Kasumi-1 (cell line): ENCODE data around the gene XPNPEP2.
A peak's percentile ranks its signal among the peaks of the same experiment; 100 is the strongest.

Experiments used
- DNase-seq, 2 experiments: peaks; one replicate each; lab custom pipeline; 2025; lab: John Stamatoyannopoulos, UW

The XPNPEP2 gene

DNA sequence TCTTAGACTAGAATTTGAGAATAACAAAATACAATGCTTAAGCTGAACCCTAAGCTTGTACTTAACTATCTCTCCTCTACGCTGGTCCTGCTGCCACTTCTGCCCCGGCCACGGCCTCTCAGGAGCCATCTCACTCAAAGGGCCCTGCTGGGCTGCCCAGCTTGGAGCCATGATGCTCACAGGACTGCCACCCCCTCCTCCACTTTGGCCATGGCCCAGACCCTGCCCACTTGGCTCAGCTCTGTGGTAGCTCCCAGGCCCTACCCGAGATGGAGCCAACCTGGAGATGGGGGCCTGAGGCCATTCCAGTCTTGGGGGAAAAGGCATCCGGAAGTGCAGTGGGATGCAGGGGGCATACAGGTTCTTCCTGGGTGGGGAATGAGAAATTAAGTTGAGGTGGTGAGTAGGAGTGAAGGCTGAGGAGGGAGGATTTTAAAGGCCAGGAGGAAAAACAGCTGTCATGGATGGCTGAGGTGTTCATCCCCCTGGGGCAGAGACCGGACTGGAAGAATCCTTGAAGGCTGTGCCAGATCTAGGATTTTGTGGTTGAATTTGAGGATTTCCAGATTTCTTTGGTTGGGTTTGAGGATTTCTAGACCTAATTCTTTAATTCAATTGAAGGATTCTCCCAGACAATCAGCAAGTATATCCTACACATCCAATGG, 41.8 kb downstream of the XPNPEP2 start:
- no peak for DNase-seq

GRCh38 chrX:129781134-129781672, 42.4 kb downstream of the XPNPEP2 start:
- DNase-seq: peak; percentile 63 to 69

- no peak for DNase-seq
These were observed 43.1 kb downstream of the XPNPEP2 start for GRCh38 chrX:129781680-129782495.

GRCh38 chrX:129782706-129783105, 43.9 kb downstream of the XPNPEP2 start:
- DNase-seq: no peak

DNA sequence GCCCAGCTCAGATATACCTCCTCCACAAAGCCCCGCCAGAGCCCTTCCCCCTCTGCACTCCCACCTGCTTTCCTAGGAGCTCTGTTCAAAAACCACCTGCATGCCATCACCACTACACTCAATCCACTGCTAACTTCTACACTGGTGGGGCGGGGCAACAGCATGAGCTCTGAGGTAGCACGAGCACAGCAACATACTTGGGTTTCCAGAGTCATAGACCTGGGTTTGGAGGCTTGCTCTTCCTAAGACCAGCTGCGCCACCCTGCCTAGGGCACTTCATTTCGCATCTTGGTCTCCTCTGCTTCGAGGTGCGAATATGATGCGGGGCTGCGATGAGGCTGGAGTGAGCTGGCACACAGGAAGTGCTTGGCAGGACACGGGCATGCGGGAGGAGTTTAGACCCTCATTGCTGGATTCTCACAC, 44.5 kb downstream of the XPNPEP2 start:
- no peak for DNase-seq

GRCh38 chrX:129784371-129784770, 45.6 kb downstream of the XPNPEP2 start:
- no peak for DNase-seq

DNA sequence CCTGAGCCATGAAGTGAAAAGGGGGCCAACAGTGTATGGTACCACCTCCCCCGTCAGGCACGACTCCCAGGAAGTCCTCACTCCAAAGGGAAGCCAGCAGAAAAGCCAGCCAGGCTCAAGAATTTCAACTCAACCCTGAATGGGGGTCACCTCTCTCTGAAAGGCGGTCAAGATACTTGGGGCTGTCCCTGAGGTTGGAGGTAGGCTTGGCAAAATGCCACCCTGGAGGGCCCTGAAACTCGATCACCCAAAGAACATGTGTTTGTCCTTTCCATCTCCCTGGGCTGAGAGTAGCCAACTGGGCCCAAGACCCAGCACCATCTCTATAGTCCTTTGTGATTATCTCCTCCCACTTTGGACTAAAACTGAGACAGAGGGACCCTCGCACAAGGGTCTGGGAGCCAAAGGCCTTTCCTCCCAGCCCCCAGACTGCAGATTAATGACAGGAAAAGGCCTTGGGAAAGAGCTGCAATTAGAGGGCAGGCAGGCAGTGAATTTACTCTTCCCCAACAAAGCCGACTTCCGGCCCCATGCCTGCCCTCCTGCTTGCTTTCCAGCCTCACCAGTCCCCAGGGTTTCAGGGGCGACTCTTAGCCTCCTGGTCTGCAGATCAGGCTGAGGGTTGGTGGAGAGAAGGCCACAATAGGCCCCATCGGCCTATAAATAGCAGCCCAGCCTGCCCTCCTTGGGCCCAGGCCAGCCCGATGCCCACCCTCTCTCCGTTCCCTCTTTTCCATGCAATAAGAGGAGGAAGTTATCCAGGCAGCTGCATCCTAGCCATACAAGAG, 46.6 kb downstream of the XPNPEP2 start:
- no peak for DNase-seq

DNA sequence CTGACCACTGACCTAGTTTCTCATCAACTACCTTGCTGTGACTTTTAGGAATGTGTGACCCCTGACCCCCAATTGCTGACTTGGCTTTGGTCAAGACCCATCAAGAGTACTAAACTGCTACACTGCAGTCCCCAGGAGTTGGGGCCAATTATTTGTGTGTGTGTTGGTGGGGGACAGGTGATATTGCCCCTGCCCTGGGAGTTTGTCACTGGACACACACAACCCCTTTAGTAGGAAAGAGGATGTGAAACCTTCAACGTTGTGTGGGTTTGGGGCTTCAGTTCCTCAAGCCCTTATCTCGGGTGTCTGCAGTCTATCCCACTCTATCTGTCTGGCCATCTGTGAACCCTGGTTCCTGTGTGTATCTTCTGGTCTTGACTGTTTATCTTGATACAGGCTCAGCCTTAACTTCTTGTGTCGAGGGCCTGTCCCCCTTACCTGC, 47.5 kb downstream of the XPNPEP2 start:
- peak; percentile 26 to 53 for DNase-seq

DNA sequence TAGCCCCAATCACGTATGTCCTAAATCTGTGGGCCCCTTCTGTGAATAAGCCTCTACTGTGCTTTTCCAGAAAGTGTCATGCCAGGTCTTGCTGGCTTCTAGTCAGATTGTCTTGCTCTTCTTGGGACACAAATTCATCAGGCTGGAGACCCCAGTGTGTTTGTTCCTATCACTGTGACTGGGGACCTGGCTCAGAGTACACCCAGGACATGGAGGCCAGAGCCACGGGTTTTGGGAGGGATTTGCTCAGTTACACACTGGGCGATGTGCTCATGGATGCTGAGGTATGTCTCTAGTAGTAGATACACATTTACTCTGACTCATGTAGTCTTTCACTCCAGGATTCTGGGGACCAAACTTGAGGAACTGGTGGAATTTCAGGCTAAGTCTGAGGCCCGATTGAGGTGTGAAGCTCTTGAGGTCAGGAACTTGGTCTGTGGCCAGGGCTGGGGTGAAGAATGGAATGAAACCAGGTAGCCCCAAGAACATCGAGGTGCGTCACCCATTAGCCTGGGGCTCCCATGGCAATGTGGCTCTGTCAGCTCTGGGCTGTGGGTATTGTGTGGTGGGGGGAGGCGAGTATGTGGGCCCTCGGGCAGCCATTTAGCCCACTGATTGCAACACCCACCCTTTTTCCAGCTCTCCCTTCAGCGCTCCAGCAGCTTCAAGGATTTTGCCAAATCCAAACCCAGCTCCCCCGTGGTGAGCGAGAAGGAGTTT, 48.7 kb downstream of the XPNPEP2 start:
- DNase-seq: no peak

DNA sequence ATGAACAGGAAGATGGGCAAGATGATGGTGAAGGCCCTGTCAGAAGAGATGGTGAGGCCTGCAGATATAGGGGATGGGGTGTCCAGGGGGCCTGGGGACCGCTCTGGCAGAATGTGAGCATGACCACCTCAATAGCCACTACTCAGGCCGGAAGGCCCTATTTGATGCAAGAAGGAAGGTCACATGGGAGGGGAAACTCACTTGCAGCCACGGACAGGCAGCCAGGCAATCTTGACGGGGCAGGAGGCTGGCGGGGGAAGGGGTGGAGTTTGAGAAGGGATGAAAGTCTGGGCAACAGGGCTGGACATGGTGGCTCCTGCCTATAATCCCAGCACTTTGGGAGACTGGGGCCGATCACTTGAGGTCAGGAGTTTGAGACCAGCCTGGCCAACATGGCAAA, 49.7 kb downstream of the XPNPEP2 start:
- DNase-seq: no peak

- DNase-seq: no peak
These were observed 51.4 kb downstream of the XPNPEP2 start for GRCh38 chrX:129790146-129790545.

DNA sequence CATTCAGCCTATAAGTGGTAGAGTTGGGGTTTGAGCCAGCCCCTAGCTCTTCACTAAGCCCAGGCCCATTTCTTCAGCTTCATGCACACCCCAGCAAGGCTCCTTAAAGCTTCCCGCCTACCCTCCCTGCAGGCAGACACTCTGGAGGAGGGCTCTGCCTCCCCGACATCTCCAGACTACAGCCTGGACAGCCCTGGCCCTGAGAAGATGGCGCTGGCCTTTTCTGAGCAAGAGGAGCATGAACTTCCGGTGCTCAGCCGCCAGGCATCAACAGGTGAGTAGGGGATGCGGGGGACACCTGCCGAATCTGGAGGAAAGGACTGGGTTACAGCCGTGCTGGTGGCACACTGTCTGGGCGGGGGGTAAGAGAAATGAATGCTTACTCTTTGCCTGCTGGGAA, 52.0 kb downstream of the XPNPEP2 start:
- DNase-seq: no peak

DNA sequence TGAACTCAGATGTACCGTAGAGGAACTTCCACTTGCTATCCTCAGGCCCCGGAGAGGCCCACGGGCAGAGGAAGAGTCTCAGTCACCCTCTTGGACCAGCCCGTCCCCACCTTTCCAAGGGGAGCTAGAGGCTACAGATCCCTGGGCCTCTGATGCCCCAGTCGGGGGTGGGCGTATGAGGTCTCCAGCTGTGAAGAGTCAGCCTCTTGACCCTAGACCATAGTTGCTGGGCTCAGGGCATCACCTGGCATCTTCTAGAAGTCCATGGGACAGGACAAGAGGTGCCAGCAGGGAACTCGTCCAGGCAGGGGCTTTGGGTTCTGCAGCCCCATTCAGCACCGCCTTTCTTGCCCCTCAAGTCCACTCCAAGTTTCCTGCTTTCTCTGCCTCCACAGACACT, 52.6 kb downstream of the XPNPEP2 start:
- no peak for DNase-seq

- no peak for DNase-seq
These were observed 53.3 kb downstream of the XPNPEP2 start for GRCh38 chrX:129791961-129792570.

DNA sequence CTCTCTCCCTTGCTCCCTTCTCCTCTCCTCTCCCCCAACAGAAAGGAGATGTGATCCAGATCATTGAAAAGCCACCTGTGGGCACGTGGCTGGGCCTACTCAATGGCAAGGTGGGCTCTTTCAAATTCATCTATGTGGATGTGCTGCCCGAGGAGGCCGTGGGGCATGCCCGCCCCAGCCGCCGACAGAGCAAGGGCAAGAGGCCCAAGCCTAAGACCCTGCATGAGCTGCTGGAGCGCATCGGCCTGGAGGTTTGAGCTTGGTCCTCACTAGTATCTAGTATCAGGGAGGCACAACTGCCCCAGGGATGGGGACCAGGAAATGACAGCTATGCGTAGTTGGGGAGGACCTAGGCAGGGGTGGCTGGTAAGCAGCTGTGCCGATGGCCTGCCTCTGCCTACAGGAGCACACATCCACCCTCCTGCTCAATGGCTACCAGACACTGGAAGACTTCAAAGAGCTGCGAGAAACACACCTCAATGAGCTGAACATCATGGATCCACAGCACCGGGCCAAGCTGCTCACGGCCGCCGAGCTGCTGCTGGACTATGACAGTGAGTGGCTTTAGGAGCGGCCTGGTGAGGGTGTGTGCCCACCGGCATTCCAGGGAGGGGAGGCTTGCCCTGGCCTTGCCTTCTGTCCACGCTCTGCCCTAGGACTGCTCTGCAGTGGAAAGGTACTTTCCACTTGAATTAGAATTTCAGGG, 54.0 kb downstream of the XPNPEP2 start:
- no peak for DNase-seq

DNA sequence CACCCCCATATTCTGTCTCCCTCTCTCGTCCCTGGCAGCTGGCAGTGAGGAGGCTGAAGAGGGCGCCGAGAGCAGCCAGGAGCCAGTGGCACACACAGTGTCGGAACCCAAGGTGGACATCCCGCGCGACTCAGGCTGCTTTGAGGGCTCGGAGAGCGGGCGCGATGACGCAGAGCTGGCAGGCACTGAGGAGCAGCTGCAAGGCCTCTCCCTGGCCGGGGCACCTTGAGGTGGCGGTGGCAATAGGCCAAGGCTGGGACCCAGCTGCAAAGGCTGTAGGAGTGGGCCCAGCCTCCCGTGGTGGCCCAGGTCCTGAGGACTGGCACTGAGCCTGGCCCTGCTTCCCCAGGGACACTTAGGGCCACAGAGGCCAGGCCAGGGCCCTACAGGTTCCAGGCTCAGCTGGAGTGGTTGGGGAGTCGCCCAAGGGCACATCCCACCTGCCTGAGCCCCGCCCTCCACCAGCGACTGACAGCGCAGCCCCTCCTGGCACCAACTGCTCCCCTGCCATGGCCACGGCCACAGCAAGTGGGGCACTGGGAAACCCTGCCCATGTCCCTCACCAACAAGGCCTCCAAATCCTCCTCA, 54.9 kb downstream of the XPNPEP2 start:
- no peak for DNase-seq

- DNase-seq: no peak
These were observed 56.8 kb downstream of the XPNPEP2 start for GRCh38 chrX:129795584-129795983.

- no peak for DNase-seq
These were observed 58.6 kb downstream of the XPNPEP2 start for GRCh38 chrX:129797251-129797906.

DNA sequence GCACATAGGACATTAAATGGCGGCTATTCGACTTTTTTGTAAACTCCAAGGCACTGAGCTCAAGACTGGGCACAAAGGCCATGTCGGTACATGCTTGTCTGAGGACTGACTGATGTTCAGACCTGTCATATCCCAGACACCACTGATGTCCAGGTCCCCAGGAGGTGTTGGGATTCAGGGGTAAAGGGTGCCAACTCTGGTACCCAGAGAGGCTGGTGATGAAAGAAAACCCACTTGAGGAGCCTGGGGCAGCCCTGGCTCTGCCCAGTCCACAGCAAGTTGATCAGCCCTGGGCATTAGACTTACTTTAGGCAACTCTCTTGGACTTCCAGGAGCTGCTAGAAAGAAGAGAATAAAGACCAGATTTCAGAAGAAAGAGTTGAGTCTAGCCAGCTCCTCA, 59.7 kb downstream of the XPNPEP2 start:
- no peak for DNase-seq

GRCh38 chrX:129798888-129799287, 60.1 kb downstream of the XPNPEP2 start:
- DNase-seq: no peak
